Measurements from ENCODE around the gene YIPF2.
"Not testable (repeated sequence)": the region's sequence is repeated elsewhere in the genome, so short reads cannot be mapped to it uniquely, and the experiment has no call there.

The YIPF2 gene

GRCh38 chr19:10961073-10961860 is 32.8 kb upstream of the YIPF2 start:
- peak in 1 of 2 experiments; percentile 23 for DNase-seq (ENCODE audit: low read depth in 1 of 2, low spot score in 1 of 2)
- in situ Hi-C loops (cut with HindIII; ENCODE audit: low pct_unique_long_range_greater_than_20kb, low sequenced_read_pairs), result no loop called here
- TF ChIP-seq JUND (IDR thresholded peaks at IDR 0.05; ENCODE audit: low read depth), result no peak

- in situ Hi-C loops (cut with HindIII; ENCODE audit: low pct_unique_long_range_greater_than_20kb, low sequenced_read_pairs), result no loop called here
- TF ChIP-seq JUND (IDR thresholded peaks at IDR 0.05; ENCODE audit: low read depth), result no peak
- DNase-seq (ENCODE audit: low read depth in 1 of 2, low spot score in 1 of 2), result peak; percentile 92 to 96
Measured at GRCh38 chr19:10960314-10961072, 32.1 kb upstream of the YIPF2 start, which contains the start of gene SMARCA4. Gene SMARCA4, plus strand, starts transcription at chr19:10961030. Its CDS starts 23,122 bp downstream, at chr19:10984152.

- DNase-seq (ENCODE audit: low read depth in 1 of 2, low spot score in 1 of 2); in situ Hi-C loops (cut with HindIII; ENCODE audit: low pct_unique_long_range_greater_than_20kb, low sequenced_read_pairs): not testable (repeated sequence)
Measured at GRCh38 chr19:10959277-10959968, 31.0 kb upstream of the YIPF2 start.

- peak in 1 of 2 experiments; percentile 86 for DNase-seq (ENCODE audit: low read depth in 1 of 2, low spot score in 1 of 2)
- no peak for TF ChIP-seq JUND (IDR thresholded peaks at IDR 0.05; ENCODE audit: low read depth)
- in situ Hi-C loops (cut with HindIII; ENCODE audit: low pct_unique_long_range_greater_than_20kb, low sequenced_read_pairs), result no loop called here
Measured at GRCh38 chr19:10952809-10953208, 24.4 kb upstream of the YIPF2 start.

GRCh38 chr19:10946958-10947657 is 18.7 kb upstream of the YIPF2 start:
- DNase-seq (ENCODE audit: low read depth in 1 of 2, low spot score in 1 of 2), result no peak
- in situ Hi-C loops (cut with HindIII; ENCODE audit: low pct_unique_long_range_greater_than_20kb, low sequenced_read_pairs), result no loop called here
- TF ChIP-seq JUND (IDR thresholded peaks at IDR 0.05; ENCODE audit: low read depth), result no peak

GRCh38 chr19:10945264-10945663 is 16.8 kb upstream of the YIPF2 start:
- DNase-seq (ENCODE audit: low read depth in 1 of 2, low spot score in 1 of 2), result no peak
- TF ChIP-seq JUND (IDR thresholded peaks at IDR 0.05; ENCODE audit: low read depth), result no peak
- in situ Hi-C loops (cut with HindIII; ENCODE audit: low pct_unique_long_range_greater_than_20kb, low sequenced_read_pairs), result no loop called here

GRCh38 chr19:10943412-10943811 is 15.0 kb upstream of the YIPF2 start:
- in situ Hi-C loops (cut with HindIII; ENCODE audit: low pct_unique_long_range_greater_than_20kb, low sequenced_read_pairs); DNase-seq (ENCODE audit: low read depth in 1 of 2, low spot score in 1 of 2): not testable (repeated sequence)

- in situ Hi-C loops (cut with HindIII; ENCODE audit: low pct_unique_long_range_greater_than_20kb, low sequenced_read_pairs); DNase-seq (ENCODE audit: low read depth in 1 of 2, low spot score in 1 of 2): not testable (repeated sequence)
Measured at GRCh38 chr19:10941649-10942048, 13.2 kb upstream of the YIPF2 start.

- DNase-seq (ENCODE audit: low read depth in 1 of 2, low spot score in 1 of 2), result peak in 1 of 2 experiments; percentile 82
- in situ Hi-C loops (cut with HindIII; ENCODE audit: low pct_unique_long_range_greater_than_20kb, low sequenced_read_pairs), result no loop called here
- TF ChIP-seq JUND (IDR thresholded peaks at IDR 0.05; ENCODE audit: low read depth), result no peak
Measured at GRCh38 chr19:10936661-10937084, 8.2 kb upstream of the YIPF2 start.

GRCh38 chr19:10935371-10936059 is 7.1 kb upstream of the YIPF2 start:
- in situ Hi-C loops (cut with HindIII; ENCODE audit: low pct_unique_long_range_greater_than_20kb, low sequenced_read_pairs), result no loop called here
- no peak for TF ChIP-seq JUND (IDR thresholded peaks at IDR 0.05; ENCODE audit: low read depth)
- no peak for DNase-seq (ENCODE audit: low read depth in 1 of 2, low spot score in 1 of 2)

- DNase-seq (ENCODE audit: low read depth in 1 of 2, low spot score in 1 of 2), result no peak
- in situ Hi-C loops (cut with HindIII; ENCODE audit: low pct_unique_long_range_greater_than_20kb, low sequenced_read_pairs), result no loop called here
- TF ChIP-seq JUND (IDR thresholded peaks at IDR 0.05; ENCODE audit: low read depth), result no peak
Measured at GRCh38 chr19:10929402-10929794, 959 bp upstream of the YIPF2 start.

All from T47D (cell line).